ENCODE measurements around the gene MYB.

DNA sequence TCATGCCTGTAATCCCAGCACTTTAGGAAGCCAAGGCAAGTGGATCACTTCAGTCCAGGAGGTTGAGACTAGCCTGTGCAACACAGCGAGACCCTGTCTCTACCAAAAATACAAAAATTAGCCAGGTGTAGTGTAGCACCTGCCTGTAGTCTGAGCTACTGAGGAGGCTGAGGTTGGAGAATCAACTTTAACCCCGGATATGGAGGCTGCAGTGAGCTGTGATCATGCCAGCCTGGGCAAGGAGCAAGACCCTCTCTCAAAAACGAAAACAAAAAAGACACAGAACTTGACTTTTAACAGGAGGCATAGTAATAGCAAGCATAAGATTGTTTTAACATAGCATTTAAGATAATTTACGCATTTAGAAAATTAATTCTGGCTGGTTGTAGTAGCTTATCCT lies 32.5 kb downstream of the MYB start:
- no peak for TF ChIP-seq EZH2 (IDR thresholded peaks at IDR 0.05; ENCODE audit: insufficient read depth, poor library complexity, severe bottlenecking)
- TF ChIP-seq EZH2phosphoT487 (IDR thresholded peaks at IDR 0.05; ENCODE audit: insufficient read depth, low read depth): no peak

Data from GM23248 (cell line).